NCI-H1092 treated with DMSO at 0.1 percent for 48 hours (cell line): Measurements from ENCODE around the gene KCNC4.
A peak's percentile ranks its signal among the peaks of the same experiment; 100 is the strongest.

ENCODE experiments used
- DNase-seq: peaks from one replicate; lab custom pipeline; 2025; lab: John Stamatoyannopoulos, UW

Gene KCNC4

GRCh38 chr1:110254604-110255391 lies 44.7 kb downstream of the KCNC4 start:
- no peak for DNase-seq

GRCh38 chr1:110255392-110255787 lies 45.3 kb downstream of the KCNC4 start:
- peak; percentile 14 for DNase-seq

GRCh38 chr1:110258734-110259133 lies 48.6 kb downstream of the KCNC4 start:
- DNase-seq: peak; percentile 81

- DNase-seq: no peak
Observed at GRCh38 chr1:110259770-110260169, 49.7 kb downstream of the KCNC4 start.
